Hematopoietic multipotent progenitor cell treated with erythropoietin and hydrocortisone succinate and interleukin-3 and kit ligand, for 17 days (in vitro differentiated cells): ENCODE data around the gene SMTNL2.
"Not testable (repeated sequence)": the region's sequence is repeated elsewhere in the genome, so short reads cannot be mapped to it uniquely, and the experiment has no call there.

Experiments used
- DNase-seq: peaks from one replicate; pipeline ENCODE4 v3.0.0-alpha.2; 2015; ENCODE audit warnings: low spot score

The SMTNL2 gene

GRCh38 chr17:4634976-4635375 is 50.6 kb downstream of the SMTNL2 start:
- no peak for DNase-seq

- DNase-seq, result no peak
Measured at GRCh38 chr17:4635823-4636375, 51.6 kb downstream of the SMTNL2 start.

- DNase-seq, result no peak
Measured at GRCh38 chr17:4636474-4637100, 52.3 kb downstream of the SMTNL2 start.

- not testable (repeated sequence) for DNase-seq
Measured at GRCh38 chr17:4638766-4639165, 54.4 kb downstream of the SMTNL2 start.

- not testable (repeated sequence) for DNase-seq
Measured at GRCh38 chr17:4639301-4640059, 55.2 kb downstream of the SMTNL2 start.

- not testable (repeated sequence) for DNase-seq
Measured at GRCh38 chr17:4640569-4641188, 56.4 kb downstream of the SMTNL2 start.

GRCh38 chr17:4641297-4642195 is 57.2 kb downstream of the SMTNL2 start, which contains the start of gene ALOX15:
Gene ALOX15, minus strand, starts transcription at chr17:4641678. Its CDS starts 27 bp downstream, at chr17:4641651.
- DNase-seq, result no peak

- no peak for DNase-seq
Measured at GRCh38 chr17:4642286-4642685, 58.0 kb downstream of the SMTNL2 start.

GRCh38 chr17:4643676-4644075 is 59.3 kb downstream of the SMTNL2 start:
- DNase-seq, result no peak

GRCh38 chr17:4645642-4646041 is 61.3 kb downstream of the SMTNL2 start:
- DNase-seq, result no peak

GRCh38 chr17:4648741-4649140 is 64.4 kb downstream of the SMTNL2 start:
- DNase-seq, result no peak

GRCh38 chr17:4652997-4653396 is 68.7 kb downstream of the SMTNL2 start:
- DNase-seq, result no peak

- DNase-seq, result not testable (repeated sequence)
Measured at GRCh38 chr17:4655933-4656332, 71.6 kb downstream of the SMTNL2 start.

GRCh38 chr17:4657678-4658077 is 73.3 kb downstream of the SMTNL2 start:
- DNase-seq, result no peak
